Choroid plexus epithelial cell (primary cell): ENCODE data around the gene DLG1.
A peak's percentile ranks its signal among the peaks of the same experiment; 100 is the strongest.

Source experiments
- DNase-seq: peaks from one replicate; pipeline ENCODE4 v3.0.0-alpha.2; 2010; ENCODE audit warnings: low read depth
- H3K4me3 ChIP-seq: 2 replicates; pipeline ENCODE4 v1.5.1; 2011; ENCODE audit warnings: low read depth, mild to moderate bottlenecking, control low read depth, low read length, moderate library complexity
- CTCF ChIP-seq: conservative IDR thresholded peaks from 2 replicates; pipeline ENCODE4 v1.5.1; 2011; ENCODE audit warnings: low read depth, mild to moderate bottlenecking, control low read depth, inconsistent platforms, low read length, moderate library complexity

Gene DLG1

GRCh38 chr3:197224034-197224444 is 74.4 kb downstream of the DLG1 start:
- DNase-seq, result peak; percentile 76
- no peak overlapping the region for H3K4me3 ChIP-seq
- TF ChIP-seq CTCF, result peak; percentile 62

GRCh38 chr3:197222937-197223370 is 75.5 kb downstream of the DLG1 start:
- DNase-seq, result no peak
- no peak overlapping the region for H3K4me3 ChIP-seq
- no peak for TF ChIP-seq CTCF

- no peak for DNase-seq
- TF ChIP-seq CTCF, result no peak
- H3K4me3 ChIP-seq, result no peak overlapping the region
These were observed 78.8 kb downstream of the DLG1 start for GRCh38 chr3:197219619-197220018.

- H3K4me3 ChIP-seq, result no peak overlapping the region
- DNase-seq, result no peak
- TF ChIP-seq CTCF, result no peak
These were observed 80.2 kb downstream of the DLG1 start for GRCh38 chr3:197218210-197218609.

- no peak for TF ChIP-seq CTCF
- H3K4me3 ChIP-seq, result no peak overlapping the region
- DNase-seq, result no peak
These were observed 81.5 kb downstream of the DLG1 start for GRCh38 chr3:197216914-197217313.

- peak; percentile 62 for DNase-seq
These were observed 82.1 kb downstream of the DLG1 start for GRCh38 chr3:197216169-197216860.

More at GRCh38 chr3:197216169-197216860, 82.1 kb downstream of the DLG1 start:
- peak; percentile 8 for TF ChIP-seq CTCF
- no peak overlapping the region for H3K4me3 ChIP-seq
